H1 (cell line): ENCODE measurements around the gene IL16. TPM values are rescaled to one million over a fixed set of nuclear protein-coding genes. Genes with fewer than 3 reads are reported as not detected.

ENCODE experiments used
- CTCF ChIA-PET: fragments of 300-600 bp; sonication (Branson Sonifier 250); formaldehyde crosslinking; loops from one replicate; lab custom pipeline; 2021; ENCODE audit not compliant: partially characterized antibody; lab: Charles Lee
- POLR2A ChIA-PET: fragments of 300-600 bp; sonication (Branson Sonifier 250); formaldehyde crosslinking; loops from one replicate; lab custom pipeline; 2021; ENCODE audit warnings: inconsistent platforms; ENCODE audit not compliant: partially characterized antibody; lab: Charles Lee
- DNase-seq, 2 experiments: peaks; one replicate each; pipeline versions ENCODE4 v3.0.0 to v3.0.0-alpha.2; 2010 to 2022; ENCODE audit warnings: low spot score in 2 of 2, low read depth in 1 of 2, mixed read lengths in 1 of 2
- FAIRE-seq: peaks from 2 replicates; lab custom pipeline; 2011; peaks lifted over from hg19 to GRCh38; lab: Jason Lieb, UNC
- H2AFZ ChIP-seq: 2 replicates; pipeline ENCODE4 v1.8.1; 2012; ENCODE audit warnings: low read length, inconsistent platforms
- H2AK5ac ChIP-seq: 2 replicates; pipeline ENCODE4 v1.6.1; 2013; ENCODE audit warnings: low read depth, low read length
- H2BK120ac ChIP-seq: replicated peaks from 2 replicates; pipeline ENCODE3; 2013; ENCODE audit warnings: low read depth, low read length, inconsistent platforms
- H2BK12ac ChIP-seq: 2 replicates; pipeline ENCODE4 v1.6.1; 2013; ENCODE audit warnings: low read depth, low read length
- H2BK15ac ChIP-seq: 2 replicates; pipeline ENCODE4 v1.6.1; 2013; ENCODE audit warnings: low read length
- H2BK20ac ChIP-seq: 2 replicates; pipeline ENCODE4 v1.6.1; 2013; ENCODE audit warnings: low read length
- H2BK5ac ChIP-seq: 2 replicates; pipeline ENCODE4 v1.6.1; 2013; ENCODE audit warnings: low read depth, low read length
- H3K14ac ChIP-seq: 2 replicates; pipeline ENCODE4 v1.6.1; 2013; ENCODE audit warnings: inconsistent platforms; ENCODE audit not compliant: insufficient read length
- H3K18ac ChIP-seq: 2 replicates; pipeline ENCODE4 v1.6.1; 2013; ENCODE audit warnings: low read length; ENCODE audit errors: extremely low read depth
- H3K23ac ChIP-seq: 2 replicates; pipeline ENCODE4 v1.6.1; 2013; ENCODE audit warnings: inconsistent platforms; ENCODE audit not compliant: insufficient read length
- H3K23me2 ChIP-seq: 2 replicates; pipeline ENCODE4 v1.6.1; 2013; ENCODE audit warnings: low read depth, low read length
- H3K27ac ChIP-seq: 2 replicates; pipeline ENCODE4 v1.6.1; 2011; ENCODE audit warnings: low read depth, low read length, inconsistent platforms
- H3K27me3 ChIP-seq, 4 experiments: replicated peaks in 1 of 4; 1 replicate in 1 of 4; 2 replicates in 3 of 4; pipeline versions ENCODE4 v1.6.1 to v1.8.1; 2011 to 2013; ENCODE audit warnings: low read length in 3 of 4, mild to moderate bottlenecking in 3 of 4, inconsistent platforms in 2 of 4, mixed read lengths in 2 of 4, moderate library complexity in 1 of 4; ENCODE audit not compliant: control insufficient read depth in 3 of 4, insufficient read depth in 3 of 4; ENCODE audit errors: extremely low read depth in 1 of 4
- H3K36me3 ChIP-seq, 4 experiments: 2 replicates each; pipeline versions ENCODE4 v1.6.1 to v1.8.1; 2011 to 2013; ENCODE audit warnings: mild to moderate bottlenecking in 4 of 4, low read length in 3 of 4, moderate library complexity in 2 of 4, control low read depth in 1 of 4, inconsistent platforms in 1 of 4; ENCODE audit not compliant: insufficient read depth in 4 of 4, control insufficient read depth in 2 of 4
- H3K4ac ChIP-seq: replicated peaks from 2 replicates; pipeline ENCODE3; 2013; ENCODE audit warnings: low read length, low read depth, mixed read lengths, inconsistent platforms; ENCODE audit not compliant: insufficient read length
- H3K4me1 ChIP-seq, 4 experiments: replicated peaks in 1 of 4; 1 replicate in 1 of 4; 2 replicates in 3 of 4; pipeline versions ENCODE4 v1.6.1 to v1.8.1; 2011 to 2013; ENCODE audit warnings: low read length in 3 of 4, inconsistent platforms in 2 of 4, mixed read lengths in 1 of 4; ENCODE audit not compliant: insufficient read depth in 4 of 4, control insufficient read depth in 3 of 4
- H3K4me2 ChIP-seq, 2 experiments: 2 replicates each; pipeline versions ENCODE4 v1.6.1 to v1.8.1; 2011 to 2013; ENCODE audit warnings: low read depth in 2 of 2, low read length in 2 of 2, control low read depth in 1 of 2, inconsistent platforms in 1 of 2, mild to moderate bottlenecking in 1 of 2; ENCODE audit not compliant: insufficient read depth in 1 of 2
- H3K4me3 ChIP-seq, 4 experiments: fragments of 200-600, 300-600 bp in 1 of 4; sonication (generic), shearing (Covaris generic), sonication (Bioruptor Twin) in 1 of 4; 2 replicates each; pipeline versions ENCODE4 v1.5.1 to v1.8.1; 2011 to 2016; ENCODE audit warnings: low read length in 4 of 4, low read depth in 3 of 4, control low read depth in 2 of 4, inconsistent platforms in 2 of 4, mild to moderate bottlenecking in 2 of 4, mixed read lengths in 1 of 4, moderate library complexity in 1 of 4; ENCODE audit not compliant: insufficient read depth in 2 of 4; ENCODE audit errors: extremely low read depth in 1 of 4
- H3K56ac ChIP-seq: replicated peaks from 2 replicates; pipeline ENCODE3; 2013; ENCODE audit warnings: low read depth, mild to moderate bottlenecking, mixed read lengths, low read length, inconsistent platforms; ENCODE audit not compliant: insufficient read length
- H3K79me1 ChIP-seq: 2 replicates; pipeline ENCODE4 v1.6.1; 2013; ENCODE audit warnings: low read depth, low read length, control low read depth
- H3K79me2 ChIP-seq, 2 experiments: 2 replicates each; pipeline versions ENCODE4 v1.6.1 to v1.8.1; 2012 to 2013; ENCODE audit warnings: low read length in 2 of 2, mild to moderate bottlenecking in 2 of 2, inconsistent platforms in 1 of 2; ENCODE audit not compliant: insufficient read depth in 2 of 2, control insufficient read depth in 1 of 2
- H3K9ac ChIP-seq, 4 experiments: replicated peaks in 1 of 4; 1 replicate in 1 of 4; 2 replicates in 3 of 4; pipeline versions ENCODE4 v1.6.1 to v1.8.1; 2011 to 2013; ENCODE audit warnings: low read depth in 3 of 4, low read length in 3 of 4, control low read depth in 2 of 4, mild to moderate bottlenecking in 2 of 4, moderate library complexity in 2 of 4, inconsistent platforms in 1 of 4; ENCODE audit errors: extremely low read depth in 1 of 4
- H3K9me3 ChIP-seq, 2 experiments: 2 replicates each; pipeline versions ENCODE4 v1.6.1 to v1.8.1; 2012 to 2013; ENCODE audit warnings: mild to moderate bottlenecking in 2 of 2, moderate library complexity in 2 of 2, control low read depth in 1 of 2, inconsistent platforms in 1 of 2, low read depth in 1 of 2, low read length in 1 of 2, mixed read lengths in 1 of 2; ENCODE audit not compliant: insufficient read depth in 2 of 2
- H4K20me1 ChIP-seq, 2 experiments: replicated peaks in 1 of 2; 2 replicates each; pipeline versions ENCODE3 to v1.8.1; 2011 to 2013; ENCODE audit warnings: inconsistent platforms in 2 of 2, low read length in 2 of 2, mild to moderate bottlenecking in 1 of 2; ENCODE audit not compliant: insufficient read depth in 2 of 2, control insufficient read depth in 1 of 2
- H4K5ac ChIP-seq: 2 replicates; pipeline ENCODE4 v1.6.1; 2013; ENCODE audit warnings: low read length, low read depth, mixed read lengths, inconsistent platforms; ENCODE audit not compliant: insufficient read length
- H4K8ac ChIP-seq: 2 replicates; pipeline ENCODE4 v1.8.0; 2013; ENCODE audit warnings: mild to moderate bottlenecking, moderate library complexity, low read length, inconsistent platforms; ENCODE audit not compliant: insufficient read depth; ENCODE audit errors: extremely low read depth
- H4K91ac ChIP-seq: replicated peaks from 2 replicates; pipeline ENCODE3; 2013; ENCODE audit warnings: low read length, mixed read lengths, inconsistent platforms; ENCODE audit not compliant: insufficient read length
- CTBP2 ChIP-seq: IDR thresholded peaks from 2 replicates; pipeline ENCODE4 v1.7.0; 2011; ENCODE audit warnings: borderline replicate concordance, mild to moderate bottlenecking, moderate library complexity, mixed read lengths, low read length; ENCODE audit not compliant: insufficient read depth, insufficient read length
- FOSL1 ChIP-seq: IDR thresholded peaks from 2 replicates; pipeline ENCODE4 v1.6.1; 2011; ENCODE audit warnings: mild to moderate bottlenecking, low read depth, low read length, moderate library complexity; ENCODE audit not compliant: insufficient read depth
- KDM4A ChIP-seq: IDR thresholded peaks from one replicate; pipeline ENCODE4 v1.7.1; 2012; ENCODE audit warnings: low read depth, mild to moderate bottlenecking, moderate library complexity, low read length, inconsistent platforms; ENCODE audit not compliant: severe bottlenecking
- NANOG ChIP-seq: IDR thresholded peaks from 2 replicates; pipeline ENCODE4 v1.6.1; 2011; ENCODE audit warnings: low read length, low read depth, mild to moderate bottlenecking, inconsistent platforms; ENCODE audit not compliant: insufficient read depth, poor library complexity, severe bottlenecking
- NRF1 ChIP-seq: IDR thresholded peaks from 2 replicates; pipeline ENCODE4 v1.6.1; 2011; ENCODE audit warnings: mild to moderate bottlenecking, low read depth, low read length, improper control_type of control experiment
- RBBP5 ChIP-seq: IDR thresholded peaks from 2 replicates; pipeline ENCODE4 v1.7.1; 2012; ENCODE audit warnings: low read depth, mild to moderate bottlenecking, inconsistent platforms, low read length, moderate library complexity, borderline replicate concordance
- SP1 ChIP-seq: IDR thresholded peaks from 2 replicates; pipeline ENCODE4 v1.6.1; 2011; ENCODE audit warnings: low read depth, low read length
- WGBS, 2 experiments: shearing (Covaris generic) in 1 of 2; methylation state at CpG; one replicate each; pipeline versions ENCODE4 v1.1.6 to v1.1.7; 2013 to 2015; ENCODE audit warnings: low lambda C conversion rate in 2 of 2, mixed read lengths in 2 of 2, inconsistent platforms in 1 of 2, low coverage in 1 of 2, missing lambda C conversion rate in 1 of 2; ENCODE audit not compliant: insufficient replicate concordance in 2 of 2, insufficient coverage in 1 of 2, insufficient read length in 1 of 2; ENCODE audit errors: extremely low coverage in 1 of 2, missing lambda C conversion rate in 1 of 2; 5-methylcytosine and 5-hydroxymethylcytosine counted together
- polyA plus RNA-seq, 7 experiments: library from polyadenylated mRNA; depleted of rRNA in 3 of 7; stranded (reverse) in 5 of 7; unstranded in 2 of 7; fragments of >200 nt in 5 of 7; fragments of 200-250 nt in 2 of 7; gene quantifications; 1 replicate in 5 of 7; 2 replicates in 1 of 7; 4 replicates in 1 of 7; pipeline versions ENCODE4 v1.2.1 to v1.2.3, GENCODE V29; 2011 to 2013; ENCODE audit warnings: missing spikeins in 2 of 7, mixed read lengths in 2 of 7
- total RNA-seq: library from RNA; stranded (reverse); fragmentation: NEBNext Ultra II Directional; extraction: Animal tissue kit (Norgen Biotek cat#: 25700); gene quantifications from 2 replicates; pipeline ENCODE4 v1.2.1, GENCODE V29; 2021
- TF ChIP-seq, protein P1 (sequence below), 3 experiments: IDR thresholded peaks; 1 replicate in 2 of 3; 2 replicates in 1 of 3; pipeline versions ENCODE4 v1.5.1 to v1.6.1; 2011; ENCODE audit warnings: low read length in 3 of 3, mild to moderate bottlenecking in 3 of 3, inconsistent platforms in 2 of 3, low read depth in 1 of 3, moderate library complexity in 1 of 3; ENCODE audit not compliant: insufficient read depth in 1 of 3; ENCODE audit errors: control extremely low read depth in 1 of 3
- TF ChIP-seq, protein P2 (sequence below): IDR thresholded peaks from 2 replicates; pipeline ENCODE4 v1.6.1; 2012; ENCODE audit warnings: low read length, inconsistent platforms

IL16 gene
- total and polyA plus RNA-seq, 2 of the 8 experiments (the other 6 are each of a cell fraction or from before 2014, with no cell fraction given) = 0.03 to 0.09 TPM

DNA sequence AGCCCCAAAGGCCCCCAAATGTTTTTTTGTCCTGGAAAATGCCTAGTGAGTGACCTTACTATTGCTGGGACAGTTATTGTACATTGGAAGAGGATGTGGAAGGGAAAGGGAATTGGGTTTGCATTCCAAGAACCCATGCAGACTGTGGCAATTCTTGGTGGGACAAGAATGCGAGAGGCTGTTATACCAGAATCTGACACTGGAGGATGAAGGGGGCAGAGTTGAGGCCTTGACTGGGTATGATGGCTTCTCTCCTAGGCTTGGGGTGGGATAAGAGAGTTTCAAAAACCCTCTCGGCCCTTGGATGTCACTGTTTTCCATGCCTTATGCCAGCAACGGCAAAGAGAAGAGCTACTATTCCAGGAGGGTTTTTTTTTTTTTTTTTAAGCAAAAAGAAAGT, 25.3 kb downstream of the IL16 start:
- H3K18ac ChIP-seq = no peak overlapping the region
- no peak overlapping the region for H2BK20ac ChIP-seq
- POLR2A ChIA-PET = no interaction called here
- H3K14ac ChIP-seq = no peak overlapping the region
- CTCF ChIA-PET = interaction anchor here (0.6 to 6.0 kb wide), 9 partner anchors 8 to 162 kb away, joined by 3 to 41 read pairs (median 4); no protein-coding TSS in a partner anchor
- no peak overlapping the region for H2AK5ac ChIP-seq
- FAIRE-seq (no peak), DNase-seq (no peak)
- no peaks in the 10 kb centered on the region; the same call in 1 of the 2 replicates for H3K23me2 ChIP-seq
- no peak overlapping the region for H3K9ac ChIP-seq
- no peak overlapping the region for H2BK12ac ChIP-seq
- no peak overlapping the region for H2BK5ac ChIP-seq
- no peak overlapping the region for H3K4me3 ChIP-seq
- H2BK120ac ChIP-seq = no peak overlapping the region
- WGBS, 2 experiments = 87% methylated on average over 3 of the region's 3 CpGs; no CpG with 5 or more reads in 1 of the 2 experiments
- no peak overlapping the region for H4K5ac ChIP-seq
- no peak overlapping the region for H3K56ac ChIP-seq
- H3K27me3 ChIP-seq = no peaks in the 10 kb centered on the region
- H3K23ac ChIP-seq = no peak overlapping the region
- H3K79me2 ChIP-seq = no peaks in the 10 kb centered on the region
- H2BK15ac ChIP-seq = no peak overlapping the region
- no peaks in the 10 kb centered on the region for H3K36me3 ChIP-seq
- no peak overlapping the region for H4K8ac ChIP-seq
- H4K91ac ChIP-seq = no peak overlapping the region
- H3K4me2 ChIP-seq = no peak overlapping the region
- H3K9me3 ChIP-seq = no peaks in the 10 kb centered on the region
- H3K27ac ChIP-seq = no peak overlapping the region
- no peaks in the 10 kb centered on the region for H4K20me1 ChIP-seq
- no peaks in the 10 kb centered on the region for H3K4me1 ChIP-seq
- H3K4ac ChIP-seq = no peak overlapping the region
- H3K79me1 ChIP-seq = no peaks in the 10 kb centered on the region
- H2AFZ ChIP-seq = no peak overlapping the region
- TF ChIP-seq KDM4A = no peak
- no peak for TF ChIP-seq NANOG
- no peak for TF ChIP-seq FOSL1
- TF ChIP-seq, protein P1, sequence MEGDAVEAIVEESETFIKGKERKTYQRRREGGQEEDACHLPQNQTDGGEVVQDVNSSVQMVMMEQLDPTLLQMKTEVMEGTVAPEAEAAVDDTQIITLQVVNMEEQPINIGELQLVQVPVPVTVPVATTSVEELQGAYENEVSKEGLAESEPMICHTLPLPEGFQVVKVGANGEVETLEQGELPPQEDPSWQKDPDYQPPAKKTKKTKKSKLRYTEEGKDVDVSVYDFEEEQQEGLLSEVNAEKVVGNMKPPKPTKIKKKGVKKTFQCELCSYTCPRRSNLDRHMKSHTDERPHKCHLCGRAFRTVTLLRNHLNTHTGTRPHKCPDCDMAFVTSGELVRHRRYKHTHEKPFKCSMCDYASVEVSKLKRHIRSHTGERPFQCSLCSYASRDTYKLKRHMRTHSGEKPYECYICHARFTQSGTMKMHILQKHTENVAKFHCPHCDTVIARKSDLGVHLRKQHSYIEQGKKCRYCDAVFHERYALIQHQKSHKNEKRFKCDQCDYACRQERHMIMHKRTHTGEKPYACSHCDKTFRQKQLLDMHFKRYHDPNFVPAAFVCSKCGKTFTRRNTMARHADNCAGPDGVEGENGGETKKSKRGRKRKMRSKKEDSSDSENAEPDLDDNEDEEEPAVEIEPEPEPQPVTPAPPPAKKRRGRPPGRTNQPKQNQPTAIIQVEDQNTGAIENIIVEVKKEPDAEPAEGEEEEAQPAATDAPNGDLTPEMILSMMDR (IDR thresholded peaks at IDR 0.05; ENCODE audit: control extremely low read depth in 1 of 3, insufficient read depth in 1 of 3, low read depth in 1 of 3, low read length in 3 of 3) = peak in 1 of 3 experiments; percentile 43; a peak in 1 of 4 replicates
- no peak for TF ChIP-seq RBBP5
- TF ChIP-seq, protein P2, sequence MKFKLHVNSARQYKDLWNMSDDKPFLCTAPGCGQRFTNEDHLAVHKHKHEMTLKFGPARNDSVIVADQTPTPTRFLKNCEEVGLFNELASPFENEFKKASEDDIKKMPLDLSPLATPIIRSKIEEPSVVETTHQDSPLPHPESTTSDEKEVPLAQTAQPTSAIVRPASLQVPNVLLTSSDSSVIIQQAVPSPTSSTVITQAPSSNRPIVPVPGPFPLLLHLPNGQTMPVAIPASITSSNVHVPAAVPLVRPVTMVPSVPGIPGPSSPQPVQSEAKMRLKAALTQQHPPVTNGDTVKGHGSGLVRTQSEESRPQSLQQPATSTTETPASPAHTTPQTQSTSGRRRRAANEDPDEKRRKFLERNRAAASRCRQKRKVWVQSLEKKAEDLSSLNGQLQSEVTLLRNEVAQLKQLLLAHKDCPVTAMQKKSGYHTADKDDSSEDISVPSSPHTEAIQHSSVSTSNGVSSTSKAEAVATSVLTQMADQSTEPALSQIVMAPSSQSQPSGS = no peak
- TF ChIP-seq NRF1 = no peak
- TF ChIP-seq SP1 = no peak
- no peak for TF ChIP-seq CTBP2
